GM19238 (cell line): ENCODE results near the gene GNG10.
A peak's percentile ranks its signal among the peaks of the same experiment; 100 is the strongest.
"Not testable (repeated sequence)": the region's sequence is repeated elsewhere in the genome, so short reads cannot be mapped to it uniquely, and the experiment has no call there.

ENCODE experiments used
- DNase-seq: peaks from one replicate; pipeline ENCODE4 v3.0.0; 2011; ENCODE audit warnings: low spot score; ENCODE audit not compliant: insufficient read length

The GNG10 gene

GRCh38 chr9:111649016-111649415 lies 12.4 kb upstream of the GNG10 start:
- no peak for DNase-seq

DNA sequence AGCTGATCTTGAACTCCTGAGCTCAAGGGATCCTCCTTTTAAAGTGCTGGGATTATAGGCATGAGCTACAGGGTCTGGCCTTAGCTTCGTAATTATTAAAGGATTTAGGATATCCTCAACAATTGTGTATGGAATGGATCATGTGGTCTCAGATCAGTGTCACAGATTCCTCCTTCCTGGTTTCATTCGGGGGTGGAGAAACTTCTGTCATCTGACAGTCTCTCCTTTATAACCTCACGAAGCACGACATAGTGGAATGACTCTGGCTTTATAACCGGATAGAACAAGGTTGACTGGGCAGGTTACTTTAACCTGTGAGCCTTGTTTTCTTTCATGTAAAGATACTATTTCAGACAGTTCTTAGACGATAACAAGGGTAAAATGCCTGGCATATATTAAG lies 4.4 kb upstream of the GNG10 start:
- DNase-seq = no peak

GRCh38 chr9:111658943-111659342 lies 2.5 kb upstream of the GNG10 start:
- no peak for DNase-seq

DNA sequence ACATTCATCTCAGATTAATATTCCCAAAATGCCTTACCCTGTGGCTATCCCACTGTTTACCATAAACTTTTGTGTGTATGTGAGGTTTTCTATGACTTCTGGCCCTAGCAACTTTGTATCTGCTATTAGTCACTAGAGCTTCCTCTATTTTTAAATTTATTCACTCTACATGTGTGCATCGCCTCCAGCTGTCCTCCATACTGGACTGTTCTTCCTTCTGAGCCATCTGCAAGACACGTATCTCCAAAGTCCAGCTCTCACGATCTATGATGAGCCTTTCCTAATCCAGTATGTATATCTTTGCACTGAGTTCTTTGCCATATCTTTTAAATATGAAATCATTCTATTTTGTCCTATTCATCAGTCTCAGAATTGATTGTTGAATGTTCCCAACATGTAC lies 1.7 kb upstream of the GNG10 start:
- DNase-seq = no peak

GRCh38 chr9:111661802-111662521 lies 557 bp downstream of the GNG10 start:
- DNase-seq = peak; percentile 39

- DNase-seq = no peak
Measured at GRCh38 chr9:111662576-111663300, 1.3 kb downstream of the GNG10 start.

DNA sequence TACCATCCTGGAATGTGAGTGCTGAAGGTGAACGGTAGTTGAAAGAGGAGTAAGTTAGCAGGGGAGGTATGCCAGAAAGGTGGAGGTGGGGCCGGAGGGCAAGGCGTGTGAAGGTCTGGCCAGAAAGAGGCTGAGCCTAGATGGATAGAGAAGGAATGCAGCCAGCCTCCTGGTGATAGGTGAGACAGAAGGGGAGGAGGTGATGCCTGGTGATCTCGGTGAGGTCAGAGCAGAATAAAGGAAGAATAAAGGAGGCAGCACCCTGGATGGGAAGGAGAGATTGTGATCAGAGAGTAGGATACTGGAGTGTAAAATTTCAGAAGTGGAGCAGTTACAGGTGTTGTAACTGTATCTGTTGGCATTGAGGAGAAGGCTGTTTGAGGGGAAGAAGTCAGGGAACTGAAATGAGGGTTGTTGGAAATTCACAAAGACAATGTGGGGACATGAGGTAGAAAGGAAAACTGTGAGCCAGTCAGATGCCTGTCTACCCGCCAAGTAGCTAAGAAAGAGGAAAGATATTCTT lies 2.0 kb downstream of the GNG10 start:
- no peak for DNase-seq

- no peak for DNase-seq
Measured at GRCh38 chr9:111668026-111668573, 6.7 kb downstream of the GNG10 start.

- DNase-seq = not testable (repeated sequence)
Measured at GRCh38 chr9:111668601-111669000, 7.2 kb downstream of the GNG10 start.

- DNase-seq = no peak
Measured at GRCh38 chr9:111674319-111674718, 12.9 kb downstream of the GNG10 start.

GRCh38 chr9:111676116-111676515 lies 14.7 kb downstream of the GNG10 start:
- DNase-seq = no peak

GRCh38 chr9:111678293-111678692 lies 16.9 kb downstream of the GNG10 start:
- no peak for DNase-seq

DNA sequence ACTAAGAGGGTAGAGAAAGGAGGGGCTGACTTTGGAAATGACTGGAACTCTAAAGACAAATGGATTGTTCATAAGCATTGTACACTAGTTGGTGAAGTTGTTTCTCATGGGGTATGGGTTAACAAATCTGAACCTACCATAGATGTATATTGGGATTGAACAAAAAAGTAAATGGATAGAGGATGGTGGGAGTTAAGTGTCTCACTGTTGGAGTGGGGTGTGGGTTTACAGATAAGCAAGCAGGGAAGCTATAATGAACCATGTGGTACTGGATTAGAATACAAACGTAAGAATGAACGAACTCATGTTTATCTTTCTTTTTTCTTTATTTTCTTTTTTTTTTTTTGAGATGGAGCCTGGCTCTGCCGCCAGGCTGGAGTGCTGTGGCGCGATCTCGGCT lies 17.8 kb downstream of the GNG10 start:
- no peak for DNase-seq

GRCh38 chr9:111683392-111683791 lies 22.0 kb downstream of the GNG10 start:
- no peak for DNase-seq

DNA sequence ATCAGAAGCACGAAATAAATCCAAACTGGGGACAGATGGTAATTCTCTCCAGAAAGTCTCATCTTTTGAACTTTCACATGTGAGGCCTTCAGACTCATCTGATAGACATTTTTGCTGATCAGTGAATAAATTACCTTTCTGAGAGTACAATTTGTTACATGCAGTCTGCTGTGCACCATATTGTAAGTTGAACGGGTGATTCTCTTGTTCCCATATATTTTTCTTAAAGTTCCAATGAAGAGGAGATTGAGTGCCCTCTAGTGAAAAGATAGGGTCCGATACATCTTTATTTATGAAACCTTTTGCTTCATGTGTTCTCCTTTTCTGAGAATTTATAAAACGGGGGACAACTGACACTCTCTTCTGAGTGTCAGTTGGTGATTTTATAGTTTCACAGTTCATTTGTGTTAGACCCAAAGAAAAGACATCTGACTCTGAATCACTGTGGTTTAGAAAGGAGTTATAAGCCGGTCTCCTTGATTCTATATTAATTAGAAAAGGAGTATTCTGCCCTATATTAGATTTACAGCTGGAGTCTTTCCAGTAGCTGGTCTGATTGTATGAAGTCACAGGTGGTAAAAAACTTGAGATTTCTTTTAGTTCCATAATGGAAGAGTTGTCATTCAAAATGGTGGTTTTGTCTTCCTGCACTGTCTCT lies 30.4 kb downstream of the GNG10 start:
- no peak for DNase-seq

- DNase-seq = no peak
Measured at GRCh38 chr9:111696796-111697195, 35.4 kb downstream of the GNG10 start.

GRCh38 chr9:111700776-111701175 lies 39.4 kb downstream of the GNG10 start:
- no peak for DNase-seq

DNA sequence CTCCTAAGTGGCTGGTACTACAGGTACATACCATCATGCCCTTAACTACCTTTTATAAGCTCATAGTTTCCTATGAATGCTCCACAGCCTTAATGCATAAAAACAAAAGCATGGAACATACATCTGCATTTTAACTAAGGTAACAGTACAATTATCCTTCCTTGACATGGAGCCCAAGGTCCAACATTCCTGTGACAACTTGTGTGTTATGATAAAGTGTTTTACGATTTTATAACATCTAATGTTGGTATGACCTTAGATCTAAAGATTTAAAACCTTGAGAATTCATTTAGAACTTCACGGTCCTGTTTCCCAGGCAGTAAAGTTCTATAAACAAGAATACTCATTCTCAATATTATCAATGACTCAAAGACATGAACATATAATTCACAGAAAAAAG lies 43.1 kb downstream of the GNG10 start:
- DNase-seq = no peak

- DNase-seq = no peak
Measured at GRCh38 chr9:111711548-111711947, 50.1 kb downstream of the GNG10 start.

DNA sequence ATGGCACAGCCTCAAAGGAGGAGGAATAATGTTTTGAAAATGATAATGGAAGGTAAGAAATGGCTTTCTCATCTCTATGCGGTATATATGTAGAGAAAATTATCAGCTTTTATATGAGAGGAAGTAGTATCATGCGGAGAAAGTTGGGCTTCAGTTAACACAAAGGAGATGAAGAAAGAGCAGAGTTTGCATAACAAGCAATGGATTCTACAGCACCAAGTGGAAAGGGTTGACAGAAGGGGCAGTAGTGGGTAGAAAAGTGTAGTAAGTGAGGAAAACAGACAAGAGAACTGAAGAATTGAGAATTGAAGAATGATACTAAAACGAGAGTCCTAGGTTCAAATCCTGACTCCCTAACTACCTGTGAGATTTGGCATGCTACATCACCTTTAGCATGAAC lies 51.0 kb downstream of the GNG10 start:
- DNase-seq = no peak

DNA sequence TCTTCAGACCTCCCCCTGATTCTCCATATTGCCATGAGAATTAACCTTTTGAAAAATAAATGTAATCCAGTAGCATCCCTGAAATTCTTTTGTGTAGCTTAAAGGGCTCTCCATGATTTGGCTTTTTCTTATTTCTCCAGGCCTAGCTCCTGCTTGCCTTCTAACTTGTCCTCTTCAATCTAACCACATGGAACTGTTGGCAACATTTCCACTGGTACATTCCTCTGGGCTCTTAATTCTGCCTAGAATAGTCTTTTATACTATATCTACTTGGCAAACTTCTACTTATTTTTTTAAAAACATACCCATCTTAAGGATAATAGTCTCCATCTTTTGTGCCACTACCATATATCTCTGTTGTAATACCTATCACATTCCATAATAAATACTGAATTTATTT lies 54.1 kb downstream of the GNG10 start:
- no peak for DNase-seq

GRCh38 chr9:111719541-111719940 lies 58.1 kb downstream of the GNG10 start:
- DNase-seq = no peak
